Measurements from ENCODE around the gene RFPL4AL1. TPM values are rescaled to one million over a fixed set of nuclear protein-coding genes. Genes with fewer than 3 reads are reported as not detected.
"Not testable (repeated sequence)": the region's sequence is repeated elsewhere in the genome, so short reads cannot be mapped to it uniquely, and the experiment has no call there.

RFPL4AL1 gene
- total and polyA plus RNA-seq, 9 donors: 0.22 to 1.2 (median 0.63) TPM; not detected in 2

- Histone ChIP-seq H3K4me3 (ENCODE audit: low read length) (no peak overlapping the region), H3K4me1 (ENCODE audit: control insufficient read depth, insufficient read depth, low read length) (no peaks in the 10 kb centered on the region), H3K27ac (ENCODE audit: low read length) (no peak overlapping the region), H3K27me3 (ENCODE audit: control insufficient read depth, insufficient read depth, low read length) (no peaks in the 10 kb centered on the region), H3K9me3 (replicated peaks; ENCODE audit: control insufficient read depth, low read depth, low read length) (no peaks in the 10 kb centered on the region), H3K36me3 (ENCODE audit: control insufficient read depth, insufficient read depth, low read length) (no peaks in the 10 kb centered on the region)
- no peak for DNase-seq
- 83% methylated on average over 4 of the region's 7 CpGs for WGBS (ENCODE audit: insufficient coverage)
Observed at GRCh38 chr19:55766466-55766865, 2.5 kb upstream of the RFPL4AL1 start.

GRCh38 chr19:55769632-55770031 is 714 bp downstream of the RFPL4AL1 start:
- not testable (repeated sequence) for H3K36me3 ChIP-seq (ENCODE audit: control insufficient read depth, insufficient read depth, low read length); DNase-seq; H3K27me3 ChIP-seq (ENCODE audit: control insufficient read depth, insufficient read depth, low read length); H3K4me3 ChIP-seq (ENCODE audit: low read length); H3K4me1 ChIP-seq (ENCODE audit: control insufficient read depth, insufficient read depth, low read length); H3K27ac ChIP-seq (ENCODE audit: low read length); H3K9me3 ChIP-seq (replicated peaks; ENCODE audit: control insufficient read depth, low read depth, low read length)
- no CpG with 5 or more reads among the region's 3 CpGs for WGBS (ENCODE audit: insufficient coverage)

GRCh38 chr19:55777528-55777927 is 8.6 kb downstream of the RFPL4AL1 start:
- Histone ChIP-seq H3K36me3 (ENCODE audit: control insufficient read depth, insufficient read depth, low read length) (no peaks in the 10 kb centered on the region), H3K4me3 (ENCODE audit: low read length) (no peak overlapping the region), H3K27me3 (ENCODE audit: control insufficient read depth, insufficient read depth, low read length) (no peaks in the 10 kb centered on the region), H3K27ac (ENCODE audit: low read length) (no peak overlapping the region), H3K9me3 (replicated peaks; ENCODE audit: control insufficient read depth, low read depth, low read length) (no peaks in the 10 kb centered on the region), H3K4me1 (ENCODE audit: control insufficient read depth, insufficient read depth, low read length) (no peaks in the 10 kb centered on the region)
- DNase-seq: no peak
- WGBS (ENCODE audit: insufficient coverage): 36% methylated on average over 6 of the region's 7 CpGs

- no peak for DNase-seq
- no peaks in the 10 kb centered on the region for H3K36me3 ChIP-seq (ENCODE audit: control insufficient read depth, insufficient read depth, low read length)
- no peaks in the 10 kb centered on the region for H3K4me1 ChIP-seq (ENCODE audit: control insufficient read depth, insufficient read depth, low read length)
- H3K9me3 ChIP-seq (replicated peaks; ENCODE audit: control insufficient read depth, low read depth, low read length): no peaks in the 10 kb centered on the region
- WGBS (ENCODE audit: insufficient coverage): 86% methylated on average over 13 of the region's 16 CpGs
- H3K4me3 ChIP-seq (ENCODE audit: low read length): no peak overlapping the region
- H3K27me3 ChIP-seq (ENCODE audit: control insufficient read depth, insufficient read depth, low read length): no peaks in the 10 kb centered on the region
- no peak overlapping the region for H3K27ac ChIP-seq (ENCODE audit: low read length)
Observed at GRCh38 chr19:55778331-55778730, 9.4 kb downstream of the RFPL4AL1 start.

GRCh38 chr19:55781112-55781511 is 12.2 kb downstream of the RFPL4AL1 start:
- H3K27ac ChIP-seq (ENCODE audit: low read length): no peak overlapping the region

GRCh38 chr19:55795021-55795420 is 26.1 kb downstream of the RFPL4AL1 start:
- DNase-seq: no peak
- H3K27me3 ChIP-seq (ENCODE audit: control insufficient read depth, insufficient read depth, low read length): no peaks in the 10 kb centered on the region
- H3K27ac ChIP-seq (ENCODE audit: low read length): no peak overlapping the region
- no peaks in the 10 kb centered on the region for H3K9me3 ChIP-seq (replicated peaks; ENCODE audit: control insufficient read depth, low read depth, low read length)
- H3K4me1 ChIP-seq (ENCODE audit: control insufficient read depth, insufficient read depth, low read length): no peaks in the 10 kb centered on the region
- WGBS (ENCODE audit: insufficient coverage): 88% methylated on average over 8 of the region's 11 CpGs
- no peak overlapping the region for H3K4me3 ChIP-seq (ENCODE audit: low read length)
- no peaks in the 10 kb centered on the region for H3K36me3 ChIP-seq (ENCODE audit: control insufficient read depth, insufficient read depth, low read length)

More at GRCh38 chr19:55781112-55781511, 12.2 kb downstream of the RFPL4AL1 start:
- Histone ChIP-seq H3K4me3 (ENCODE audit: low read length) (no peak overlapping the region), H3K9me3 (replicated peaks; ENCODE audit: control insufficient read depth, low read depth, low read length) (no peaks in the 10 kb centered on the region), H3K27me3 (ENCODE audit: control insufficient read depth, insufficient read depth, low read length) (no peaks in the 10 kb centered on the region), H3K36me3 (ENCODE audit: control insufficient read depth, insufficient read depth, low read length) (no peaks in the 10 kb centered on the region), H3K4me1 (ENCODE audit: control insufficient read depth, insufficient read depth, low read length) (no peaks in the 10 kb centered on the region)
- 89% methylated on average over 3 of the region's 5 CpGs for WGBS (ENCODE audit: insufficient coverage)
- DNase-seq: no peak

- H3K27me3 ChIP-seq (ENCODE audit: control insufficient read depth, insufficient read depth, low read length): no peaks in the 10 kb centered on the region
- H3K9me3 ChIP-seq (replicated peaks; ENCODE audit: control insufficient read depth, low read depth, low read length): peaks cover 2% of the 10 kb centered on the region
- 59% methylated on average over 3 of the region's 7 CpGs for WGBS (ENCODE audit: insufficient coverage)
- H3K4me1 ChIP-seq (ENCODE audit: control insufficient read depth, insufficient read depth, low read length): no peaks in the 10 kb centered on the region
- H3K27ac ChIP-seq (ENCODE audit: low read length): no peak overlapping the region
- DNase-seq: no peak
- H3K36me3 ChIP-seq (ENCODE audit: control insufficient read depth, insufficient read depth, low read length): no peaks in the 10 kb centered on the region
- no peak overlapping the region for H3K4me3 ChIP-seq (ENCODE audit: low read length)
Observed at GRCh38 chr19:55801416-55801815, 32.5 kb downstream of the RFPL4AL1 start.

- Histone ChIP-seq H3K9me3 (replicated peaks; ENCODE audit: control insufficient read depth, low read depth, low read length) (peaks cover 2% of the 10 kb centered on the region), H3K4me1 (ENCODE audit: control insufficient read depth, insufficient read depth, low read length) (no peaks in the 10 kb centered on the region), H3K36me3 (ENCODE audit: control insufficient read depth, insufficient read depth, low read length) (no peaks in the 10 kb centered on the region), H3K4me3 (ENCODE audit: low read length) (no peak overlapping the region), H3K27ac (ENCODE audit: low read length) (no peak overlapping the region), H3K27me3 (ENCODE audit: control insufficient read depth, insufficient read depth, low read length) (no peaks in the 10 kb centered on the region)
- WGBS (ENCODE audit: insufficient coverage): no CpG with 5 or more reads among the region's 2 CpGs
- DNase-seq: no peak
Observed at GRCh38 chr19:55802281-55802680, 33.4 kb downstream of the RFPL4AL1 start.

GRCh38 chr19:55809381-55810058 is 40.6 kb downstream of the RFPL4AL1 start:
- Histone ChIP-seq H3K27me3 (ENCODE audit: control insufficient read depth, insufficient read depth, low read length) (no peaks in the 10 kb centered on the region), H3K9me3 (replicated peaks; ENCODE audit: control insufficient read depth, low read depth, low read length) (no peaks in the 10 kb centered on the region), H3K4me3 (ENCODE audit: low read length) (no peak overlapping the region), H3K4me1 (ENCODE audit: control insufficient read depth, insufficient read depth, low read length) (no peaks in the 10 kb centered on the region), H3K27ac (ENCODE audit: low read length) (no peak overlapping the region), H3K36me3 (ENCODE audit: control insufficient read depth, insufficient read depth, low read length) (no peaks in the 10 kb centered on the region)
- DNase-seq: peak; percentile 26
- 38% methylated on average over 15 of the region's 20 CpGs for WGBS (ENCODE audit: insufficient coverage)

GRCh38 chr19:55811340-55811739 is 42.4 kb downstream of the RFPL4AL1 start:
- Histone ChIP-seq H3K4me1 (ENCODE audit: control insufficient read depth, insufficient read depth, low read length) (no peaks in the 10 kb centered on the region), H3K27me3 (ENCODE audit: control insufficient read depth, insufficient read depth, low read length) (no peaks in the 10 kb centered on the region), H3K36me3 (ENCODE audit: control insufficient read depth, insufficient read depth, low read length) (no peaks in the 10 kb centered on the region), H3K9me3 (replicated peaks; ENCODE audit: control insufficient read depth, low read depth, low read length) (no peaks in the 10 kb centered on the region), H3K27ac (ENCODE audit: low read length) (no peak overlapping the region), H3K4me3 (ENCODE audit: low read length) (no peak overlapping the region)
- no CpG with 5 or more reads among the region's 3 CpGs for WGBS (ENCODE audit: insufficient coverage)
- no peak for DNase-seq

- DNase-seq: no peak
- Histone ChIP-seq H3K27ac (ENCODE audit: low read length) (no peak overlapping the region), H3K27me3 (ENCODE audit: control insufficient read depth, insufficient read depth, low read length) (no peaks in the 10 kb centered on the region), H3K4me1 (ENCODE audit: control insufficient read depth, insufficient read depth, low read length) (no peaks in the 10 kb centered on the region), H3K36me3 (ENCODE audit: control insufficient read depth, insufficient read depth, low read length) (no peaks in the 10 kb centered on the region), H3K9me3 (replicated peaks; ENCODE audit: control insufficient read depth, low read depth, low read length) (no peaks in the 10 kb centered on the region), H3K4me3 (ENCODE audit: low read length) (no peak overlapping the region)
- no CpG with 5 or more reads among the region's 7 CpGs for WGBS (ENCODE audit: insufficient coverage)
Observed at GRCh38 chr19:55812449-55812848, 43.5 kb downstream of the RFPL4AL1 start.
